GM12878 (cell line): ENCODE data around the gene ZNF568.

Experiments used
- BHLHE40 ChIP-seq, 2 experiments: fragments of 450-650 bp in 1 of 2; IDR thresholded peaks; 2 replicates each; pipeline ENCODE4 v1.6.1; 2011 to 2017; ENCODE audit warnings: low read depth in 2 of 2, borderline replicate concordance in 1 of 2, improper control_type of control experiment in 1 of 2, low read length in 1 of 2, mild to moderate bottlenecking in 1 of 2
- CTCF ChIP-seq, 3 experiments: IDR thresholded peaks in 2 of 3; conservative IDR thresholded peaks in 1 of 3; 2 replicates each; pipeline ENCODE4 v1.5.1; 2011; ENCODE audit warnings: low read depth in 3 of 3, low read length in 3 of 3, mild to moderate bottlenecking in 3 of 3, control low read depth in 2 of 3, moderate library complexity in 2 of 3, inconsistent platforms in 1 of 3, mixed read lengths in 1 of 3; ENCODE audit not compliant: control insufficient read depth in 2 of 3, insufficient read depth in 1 of 3; ENCODE audit errors: extremely low read depth in 1 of 3
- EZH2 ChIP-seq: IDR thresholded peaks from 2 replicates; pipeline ENCODE4 v1.6.1; 2012; ENCODE audit warnings: low read depth, mild to moderate bottlenecking, control low read depth, inconsistent platforms, low read length, borderline replicate concordance; ENCODE audit not compliant: control insufficient read depth
- FOXM1 ChIP-seq: IDR thresholded peaks from 2 replicates; pipeline ENCODE4 v1.6.1; 2012; ENCODE audit warnings: low read depth, mild to moderate bottlenecking, inconsistent platforms, low read length, moderate library complexity
- GATAD2B ChIP-seq: fragments of 450-650 bp; conservative IDR thresholded peaks from 2 replicates; pipeline ENCODE4 v1.6.1; 2017; ENCODE audit warnings: low read depth, mild to moderate bottlenecking, moderate library complexity
- HDAC2 ChIP-seq: fragments of 200-600 bp; sonication (generic); IDR thresholded peaks from 2 replicates; pipeline ENCODE4 v1.6.1; 2017
- POLR2A ChIP-seq: IDR thresholded peaks from 2 replicates; pipeline ENCODE4 v1.6.1; 2011; ENCODE audit warnings: low read depth, mild to moderate bottlenecking, low read length
- RELA ChIP-seq: fragments of 450-650 bp; IDR thresholded peaks from 2 replicates; pipeline ENCODE4 v1.8.0; 2014; ENCODE audit warnings: borderline replicate concordance; ENCODE audit not compliant: partially characterized antibody
- USF2 ChIP-seq: IDR thresholded peaks from 2 replicates; pipeline ENCODE4 v1.6.1; 2011; ENCODE audit warnings: low read depth, low read length, improper control_type of control experiment, borderline replicate concordance
- YY1 ChIP-seq: IDR thresholded peaks from 2 replicates; pipeline ENCODE4 v1.6.1; 2011; ENCODE audit warnings: low read depth, mild to moderate bottlenecking, low read length
- ZNF207 ChIP-seq: fragments of 450-650 bp; IDR thresholded peaks from 2 replicates; pipeline ENCODE4 v1.6.1; 2014; ENCODE audit warnings: antibody characterized with exemption, mild to moderate bottlenecking, borderline replicate concordance

GRCh38 chr19:36963280-36963679 is 47.1 kb downstream of the ZNF568 start:
- TF ChIP-seq CTCF (IDR thresholded peaks at IDR 0.05 in 2 of 3, conservative IDR thresholded peaks at IDR 0.05 in 1 of 3; ENCODE audit: control insufficient read depth in 2 of 3, extremely low read depth in 1 of 3, insufficient read depth in 1 of 3, low read depth in 3 of 3, low read length in 3 of 3) (no peak), BHLHE40 (IDR thresholded peaks at IDR 0.05; ENCODE audit: borderline replicate concordance in 1 of 2, low read depth in 2 of 2, low read length in 1 of 2) (no peak), RELA (no peak), GATAD2B (no peak), EZH2 (no peak), FOXM1 (no peak), USF2 (no peak), YY1 (no peak), HDAC2 (no peak), ZNF207 (no peak), POLR2A (no peak)
